SK-N-SH (cell line): ENCODE measurements around the gene CDH4. TPM values are rescaled to one million over a fixed set of nuclear protein-coding genes. Genes with fewer than 3 reads are reported as not detected.

Source experiments
- CTCF ChIA-PET: fragments of 300-600, 350-600 bp; formaldehyde crosslinking; extraction: SDS; loops from one replicate; lab custom pipeline; 2021; lab: Yijun Ruan, JAX
- POLR2A ChIA-PET: fragments of 350-600 bp; sonication (Branson Sonifier 250); formaldehyde crosslinking; extraction: SDS; loops from one replicate; lab custom pipeline; 2020; ENCODE audit warnings: antibody characterized with exemption, inconsistent platforms; lab: Yijun Ruan, JAX
- DNase-seq: peaks from one replicate; pipeline ENCODE4 v3.0.0; 2012
- H2AFZ ChIP-seq: fragments of 200-600 bp; sonication (generic); 2 replicates; pipeline ENCODE4 v1.8.1; 2016; ENCODE audit warnings: antibody characterized with exemption, mild to moderate bottlenecking, low read depth
- H3F3A ChIP-seq: fragments of 200-600 bp; sonication (generic); replicated peaks from 2 replicates; pipeline ENCODE3; 2016; ENCODE audit warnings: antibody characterized with exemption, mild to moderate bottlenecking; ENCODE audit not compliant: insufficient read depth
- H3K27ac ChIP-seq, 2 experiments: fragments of 200-500 bp in 1 of 2; fragments of 200-600 bp in 1 of 2; sonication (Bioruptor generic) in 1 of 2; sonication (generic), shearing (Covaris generic) in 1 of 2; 2 replicates each; pipeline versions ENCODE4 v1.5.1 to v1.6.1; 2014 to 2016; ENCODE audit warnings: low read depth in 2 of 2, inconsistent platforms in 1 of 2, low read length in 1 of 2, mild to moderate bottlenecking in 1 of 2, mixed read lengths in 1 of 2
- H3K27me3 ChIP-seq: fragments of 200-600 bp; sonication (generic), shearing (Covaris generic); 2 replicates; pipeline ENCODE4 v1.6.1; 2016; ENCODE audit warnings: mixed run types; ENCODE audit not compliant: insufficient read depth
- H3K36me3 ChIP-seq, 2 experiments: fragments of 200-500 bp in 1 of 2; fragments of 200-600 bp in 1 of 2; sonication (Bioruptor generic) in 1 of 2; sonication (generic) in 1 of 2; replicated peaks in 1 of 2; 2 replicates each; pipeline versions ENCODE3 to v1.5.1; 2014 to 2016; ENCODE audit warnings: low read length in 1 of 2, mild to moderate bottlenecking in 1 of 2; ENCODE audit not compliant: insufficient read depth in 2 of 2, control insufficient read depth in 1 of 2
- H3K4me1 ChIP-seq, 2 experiments: fragments of 200-500 bp in 1 of 2; fragments of 200-600 bp in 1 of 2; sonication (Bioruptor generic) in 1 of 2; sonication (generic), shearing (Covaris generic) in 1 of 2; 2 replicates each; pipeline versions ENCODE4 v1.5.1 to v1.6.1; 2014 to 2016; ENCODE audit warnings: low read depth in 1 of 2, low read length in 1 of 2, mixed run types in 1 of 2; ENCODE audit not compliant: insufficient read depth in 2 of 2, control insufficient read depth in 1 of 2
- H3K4me2 ChIP-seq: fragments of 200-600 bp; sonication (generic), shearing (Covaris generic); 2 replicates; pipeline ENCODE4 v1.6.1; 2017; ENCODE audit warnings: mixed run types
- H3K4me3 ChIP-seq, 2 experiments: fragments of 200-500 bp in 1 of 2; fragments of 200-600 bp in 1 of 2; sonication (Bioruptor generic) in 1 of 2; sonication (generic), shearing (Covaris generic) in 1 of 2; 2 replicates each; pipeline versions ENCODE4 v1.5.1 to v1.8.1; 2014 to 2016; ENCODE audit warnings: low read depth in 2 of 2, inconsistent platforms in 1 of 2, low read length in 1 of 2, mild to moderate bottlenecking in 1 of 2, mixed read lengths in 1 of 2, moderate library complexity in 1 of 2
- H3K79me2 ChIP-seq: fragments of 200-600 bp; sonication (generic); 2 replicates; pipeline ENCODE4 v1.8.1; 2017; ENCODE audit warnings: mild to moderate bottlenecking; ENCODE audit not compliant: insufficient read depth
- H3K9ac ChIP-seq: fragments of 200-600 bp; sonication (generic); 2 replicates; pipeline ENCODE4 v1.6.1; 2017; ENCODE audit warnings: mixed run types
- H3K9me2 ChIP-seq: fragments of 200-600 bp; sonication (generic); 2 replicates; pipeline ENCODE4 v1.6.1; 2017; ENCODE audit warnings: mixed run types
- H3K9me3 ChIP-seq: fragments of 200-600 bp; sonication (generic); 2 replicates; pipeline ENCODE4 v1.6.1; 2017; ENCODE audit warnings: mixed run types, mild to moderate bottlenecking, moderate library complexity
- H4K20me1 ChIP-seq: fragments of 200-600 bp; sonication (generic); 2 replicates; pipeline ENCODE4 v1.6.1; 2017; ENCODE audit warnings: mild to moderate bottlenecking, mixed run types; ENCODE audit not compliant: insufficient read depth
- EP300 ChIP-seq, 2 experiments: IDR thresholded peaks; 2 replicates each; pipeline versions ENCODE4 v1.4.0 to v1.6.1; 2012; ENCODE audit warnings: borderline replicate concordance in 1 of 2, low read depth in 1 of 2, low read length in 1 of 2
- EZH2phosphoT487 ChIP-seq: fragments of 200-600 bp; sonication (generic); IDR thresholded peaks from 2 replicates; pipeline ENCODE4 v1.6.1; 2017; ENCODE audit warnings: low read depth, mixed run types, mild to moderate bottlenecking, antibody characterized with exemption, moderate library complexity, borderline replicate concordance
- FOSL2 ChIP-seq: IDR thresholded peaks from 2 replicates; pipeline ENCODE4 v1.4.0; 2012; ENCODE audit warnings: low read depth, mild to moderate bottlenecking, moderate library complexity, borderline replicate concordance
- FOXM1 ChIP-seq: IDR thresholded peaks from 2 replicates; pipeline ENCODE4 v1.4.0; 2012; ENCODE audit warnings: low read depth, mild to moderate bottlenecking
- GABPA ChIP-seq: IDR thresholded peaks from 2 replicates; pipeline ENCODE4 v1.4.0; 2012; ENCODE audit warnings: low read depth, mild to moderate bottlenecking
- MEF2A ChIP-seq: IDR thresholded peaks from 2 replicates; pipeline ENCODE4 v1.4.0; 2012; ENCODE audit warnings: low read depth, borderline replicate concordance
- MXI1 ChIP-seq: IDR thresholded peaks from 2 replicates; pipeline ENCODE4 v1.6.1; 2012; ENCODE audit warnings: mild to moderate bottlenecking, low read depth, low read length, improper control_type of control experiment
- NFIC ChIP-seq: IDR thresholded peaks from 2 replicates; pipeline ENCODE4 v1.4.0; 2012; ENCODE audit warnings: borderline replicate concordance
- NRF1 ChIP-seq: IDR thresholded peaks from 2 replicates; pipeline ENCODE4 v1.6.1; 2012; ENCODE audit warnings: low read depth, mild to moderate bottlenecking, low read length
- RCOR1 ChIP-seq: fragments of 150-350 bp; IDR thresholded peaks from 2 replicates; pipeline ENCODE4 v1.6.1; 2017; ENCODE audit warnings: antibody characterized with exemption, low read length
- RFX5 ChIP-seq: IDR thresholded peaks from 2 replicates; pipeline ENCODE4 v1.6.1; 2012; ENCODE audit warnings: mild to moderate bottlenecking, improper control_type of control experiment, low read length
- RXRA ChIP-seq: IDR thresholded peaks from 2 replicates; pipeline ENCODE4 v1.4.0; 2012; ENCODE audit warnings: low read depth, mild to moderate bottlenecking, borderline replicate concordance
- SIN3A ChIP-seq: IDR thresholded peaks from 2 replicates; pipeline ENCODE4 v1.6.1; 2012; ENCODE audit warnings: low read depth, mild to moderate bottlenecking, low read length, moderate library complexity, borderline replicate concordance
- SMC3 ChIP-seq: IDR thresholded peaks from 2 replicates; pipeline ENCODE4 v1.6.1; 2012; ENCODE audit warnings: low read depth, low read length, improper control_type of control experiment
- TAF1 ChIP-seq: IDR thresholded peaks from 2 replicates; pipeline ENCODE4 v1.6.1; 2012; ENCODE audit warnings: low read depth, mild to moderate bottlenecking, low read length, moderate library complexity, borderline replicate concordance
- TCF12 ChIP-seq: IDR thresholded peaks from 2 replicates; pipeline ENCODE4 v1.4.0; 2012
- TEAD4 ChIP-seq: IDR thresholded peaks from 2 replicates; pipeline ENCODE4 v1.4.0; 2012; ENCODE audit warnings: mild to moderate bottlenecking, borderline replicate concordance; ENCODE audit not compliant: insufficient read depth
- YY1 ChIP-seq: IDR thresholded peaks from 2 replicates; pipeline ENCODE4 v1.4.0; 2012; ENCODE audit warnings: low read depth, mild to moderate bottlenecking
- WGBS: methylation state at CpG from one replicate; pipeline ENCODE4 v1.1.6; 2017; ENCODE audit warnings: low lambda C conversion rate; 5-methylcytosine and 5-hydroxymethylcytosine counted together
- polyA plus RNA-seq, 3 experiments: library from polyadenylated mRNA; depleted of rRNA; stranded (reverse); fragments of >200 nt; gene quantifications; 2 replicates each; pipeline ENCODE4 v1.2.3, GENCODE V29; 2012
- TF ChIP-seq, protein P1 (sequence below): IDR thresholded peaks from 2 replicates; pipeline ENCODE4 v1.4.0; 2012; ENCODE audit warnings: low read depth, borderline replicate concordance
- TF ChIP-seq, protein P2 (sequence below): IDR thresholded peaks from 2 replicates; pipeline ENCODE4 v1.4.0; 2012; ENCODE audit warnings: low read depth, borderline replicate concordance
- TF ChIP-seq, protein P3 (sequence below): IDR thresholded peaks from 2 replicates; pipeline ENCODE4; 2012

The CDH4 gene
- polyA plus RNA-seq, 1 of the 3 experiments (the other 2 are of a cell fraction), result not detected

DNA sequence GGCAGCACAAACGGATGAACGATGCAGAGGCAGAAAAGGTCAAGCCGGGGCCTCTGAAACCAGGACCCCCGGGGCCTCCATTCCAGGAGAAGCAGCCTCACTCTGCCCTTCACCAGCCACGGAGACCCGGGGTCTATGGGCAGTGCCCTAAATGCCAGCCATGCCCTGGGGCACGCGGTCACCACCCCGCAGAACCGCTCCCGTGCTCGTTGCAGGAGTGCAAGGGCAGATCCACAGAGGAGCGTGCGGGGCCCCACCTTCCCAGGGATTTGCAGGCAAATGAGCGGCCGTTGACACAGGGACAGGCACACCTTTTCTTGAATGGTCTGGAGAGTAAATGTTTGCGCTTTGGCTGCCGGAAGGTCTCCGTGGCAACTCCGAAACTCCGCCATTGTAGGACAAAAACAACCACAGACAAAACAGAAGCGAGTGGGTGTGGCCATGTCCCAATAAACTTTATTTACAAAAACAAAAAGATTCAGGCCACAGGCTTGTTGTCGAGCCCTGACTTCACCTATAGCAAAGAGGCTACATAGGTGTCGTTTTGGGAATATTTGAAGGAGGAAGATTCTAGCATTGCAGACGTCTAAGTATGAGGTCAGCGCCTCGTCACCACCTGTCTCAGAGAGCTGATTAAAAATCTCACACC lies 650.3 kb downstream of the CDH4 start:
- no peak overlapping the region for H2AFZ ChIP-seq
- H3K4me2 ChIP-seq, result no peak overlapping the region
- no peaks in the 10 kb centered on the region for H4K20me1 ChIP-seq
- no peak overlapping the region for H3K4me3 ChIP-seq
- no peaks in the 10 kb centered on the region for H3F3A ChIP-seq
- WGBS, result 61% methylated on average over 20 of the region's 27 CpGs
- no peaks in the 10 kb centered on the region for H3K36me3 ChIP-seq
- H3K27me3 ChIP-seq, result no peaks in the 10 kb centered on the region
- no peaks in the 10 kb centered on the region for H3K9me2 ChIP-seq
- no peaks in the 10 kb centered on the region for H3K9me3 ChIP-seq
- no peak for TF ChIP-seq RFX5
- no peak for TF ChIP-seq NRF1
- no peak for TF ChIP-seq SMC3
- no peak for TF ChIP-seq MXI1
- no peak for TF ChIP-seq TEAD4
- no peak for TF ChIP-seq SIN3A
- no peak for TF ChIP-seq MEF2A
- TF ChIP-seq, protein P1, sequence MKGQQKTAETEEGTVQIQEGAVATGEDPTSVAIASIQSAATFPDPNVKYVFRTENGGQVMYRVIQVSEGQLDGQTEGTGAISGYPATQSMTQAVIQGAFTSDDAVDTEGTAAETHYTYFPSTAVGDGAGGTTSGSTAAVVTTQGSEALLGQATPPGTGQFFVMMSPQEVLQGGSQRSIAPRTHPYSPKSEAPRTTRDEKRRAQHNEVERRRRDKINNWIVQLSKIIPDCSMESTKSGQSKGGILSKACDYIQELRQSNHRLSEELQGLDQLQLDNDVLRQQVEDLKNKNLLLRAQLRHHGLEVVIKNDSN, result no peak
- no peak for TF ChIP-seq GABPA
- TF ChIP-seq NFIC, result no peak
- no peak for TF ChIP-seq TCF12
- TF ChIP-seq EP300 (IDR thresholded peaks at IDR 0.05; ENCODE audit: borderline replicate concordance in 1 of 2, low read depth in 1 of 2, low read length in 1 of 2), result no peak
- no peak for TF ChIP-seq RCOR1
- TF ChIP-seq YY1, result no peak
- no peak for TF ChIP-seq TAF1
- no peak for TF ChIP-seq RXRA
- no peak for TF ChIP-seq FOSL2
- TF ChIP-seq, all 33 proteins: peak for 0
- no peak for DNase-seq
- H3K27ac ChIP-seq, result no peak overlapping the region
- no peak overlapping the region for H3K9ac ChIP-seq
- no peaks in the 10 kb centered on the region; a peak in 1 of 4 replicates for H3K4me1 ChIP-seq
- CTCF ChIA-PET, result no interaction called here
- POLR2A ChIA-PET, result no interaction called here
- no peaks in the 10 kb centered on the region for H3K79me2 ChIP-seq

DNA sequence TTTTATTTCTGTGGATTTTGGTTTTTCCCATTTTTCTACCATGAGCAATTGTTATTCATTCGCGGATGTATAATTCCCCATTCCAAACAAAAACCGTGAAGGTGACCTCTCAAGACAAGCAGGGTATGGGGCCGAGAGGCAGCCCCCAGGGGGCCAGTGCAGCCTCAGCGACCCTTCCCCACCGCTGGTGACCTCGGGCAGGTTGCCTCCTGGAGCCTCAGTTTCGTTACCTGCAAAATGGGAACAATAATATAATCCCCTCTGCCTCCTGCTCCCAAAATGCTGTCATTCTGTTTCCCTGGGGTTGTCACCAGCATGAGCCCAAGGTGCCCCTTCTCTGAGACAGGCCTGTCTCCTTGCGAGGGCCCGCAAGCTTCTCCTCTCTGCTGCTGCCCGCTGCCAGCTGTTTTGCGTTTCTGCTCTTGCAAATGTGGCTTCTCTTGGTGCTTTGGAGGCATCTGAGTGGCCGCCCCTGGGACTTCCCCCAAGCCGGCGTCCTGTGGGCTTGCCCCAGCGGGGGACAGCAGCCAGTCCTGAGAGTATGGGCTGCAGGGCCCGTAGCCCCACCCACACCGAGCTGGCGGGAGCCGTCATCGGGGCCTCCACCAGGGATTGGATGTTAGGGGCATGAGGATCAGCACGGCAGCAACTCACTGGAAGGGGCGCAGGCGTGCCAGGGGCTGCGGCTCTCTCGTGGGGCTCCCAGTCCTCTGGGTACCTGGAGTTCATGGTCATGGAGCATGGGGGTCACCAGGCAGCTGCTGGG lies 651.7 kb downstream of the CDH4 start:
- ChIA-PET POLR2A (no interaction called here), CTCF (interaction anchor here (1.4 kb wide), 1 partner anchor 16 kb away, joined by 5 read pairs; no protein-coding TSS in a partner anchor)
- Histone ChIP-seq H3K4me3 (no peak overlapping the region), H3K4me1 (no peaks in the 10 kb centered on the region; a peak in 1 of 4 replicates), H3K4me2 (no peak overlapping the region), H4K20me1 (no peaks in the 10 kb centered on the region), H3K27ac (no peak overlapping the region), H3K9ac (no peak overlapping the region), H3K9me2 (no peaks in the 10 kb centered on the region), H2AFZ (no peak overlapping the region), H3K36me3 (no peaks in the 10 kb centered on the region), H3K9me3 (no peaks in the 10 kb centered on the region), H3K27me3 (no peaks in the 10 kb centered on the region), H3F3A (no peaks in the 10 kb centered on the region), H3K79me2 (no peaks in the 10 kb centered on the region)
- DNase-seq, result no peak
- WGBS, result 53% methylated on average over 16 of the region's 26 CpGs
- no peak for TF ChIP-seq EZH2phosphoT487
- TF ChIP-seq, protein P2, sequence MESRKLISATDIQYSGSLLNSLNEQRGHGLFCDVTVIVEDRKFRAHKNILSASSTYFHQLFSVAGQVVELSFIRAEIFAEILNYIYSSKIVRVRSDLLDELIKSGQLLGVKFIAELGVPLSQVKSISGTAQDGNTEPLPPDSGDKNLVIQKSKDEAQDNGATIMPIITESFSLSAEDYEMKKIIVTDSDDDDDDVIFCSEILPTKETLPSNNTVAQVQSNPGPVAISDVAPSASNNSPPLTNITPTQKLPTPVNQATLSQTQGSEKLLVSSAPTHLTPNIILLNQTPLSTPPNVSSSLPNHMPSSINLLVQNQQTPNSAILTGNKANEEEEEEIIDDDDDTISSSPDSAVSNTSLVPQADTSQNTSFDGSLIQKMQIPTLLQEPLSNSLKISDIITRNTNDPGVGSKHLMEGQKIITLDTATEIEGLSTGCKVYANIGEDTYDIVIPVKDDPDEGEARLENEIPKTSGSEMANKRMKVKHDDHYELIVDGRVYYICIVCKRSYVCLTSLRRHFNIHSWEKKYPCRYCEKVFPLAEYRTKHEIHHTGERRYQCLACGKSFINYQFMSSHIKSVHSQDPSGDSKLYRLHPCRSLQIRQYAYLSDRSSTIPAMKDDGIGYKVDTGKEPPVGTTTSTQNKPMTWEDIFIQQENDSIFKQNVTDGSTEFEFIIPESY, result no peak
- no peak for TF ChIP-seq RFX5
- TF ChIP-seq, protein P3, sequence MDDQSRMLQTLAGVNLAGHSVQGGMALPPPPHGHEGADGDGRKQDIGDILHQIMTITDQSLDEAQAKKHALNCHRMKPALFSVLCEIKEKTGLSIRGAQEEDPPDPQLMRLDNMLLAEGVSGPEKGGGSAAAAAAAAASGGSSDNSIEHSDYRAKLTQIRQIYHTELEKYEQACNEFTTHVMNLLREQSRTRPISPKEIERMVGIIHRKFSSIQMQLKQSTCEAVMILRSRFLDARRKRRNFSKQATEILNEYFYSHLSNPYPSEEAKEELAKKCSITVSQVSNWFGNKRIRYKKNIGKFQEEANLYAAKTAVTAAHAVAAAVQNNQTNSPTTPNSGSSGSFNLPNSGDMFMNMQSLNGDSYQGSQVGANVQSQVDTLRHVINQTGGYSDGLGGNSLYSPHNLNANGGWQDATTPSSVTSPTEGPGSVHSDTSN, result no peak
- no peak for TF ChIP-seq FOXM1
- no peak for TF ChIP-seq MEF2A
